HG02763 (cell line): ENCODE measurements around the gene CAD.
"Not testable (repeated sequence)": the region's sequence is repeated elsewhere in the genome, so short reads cannot be mapped to it uniquely, and the experiment has no call there.

ENCODE experiments used
- ATAC-seq: cut with Tn5 transposase; IDR thresholded peaks from one replicate; pipeline ENCODE4 v1.9.1; 2021; ENCODE audit warnings: mild to moderate bottlenecking, moderate library complexity; ENCODE audit not compliant: unreplicated experiment

The CAD gene

DNA sequence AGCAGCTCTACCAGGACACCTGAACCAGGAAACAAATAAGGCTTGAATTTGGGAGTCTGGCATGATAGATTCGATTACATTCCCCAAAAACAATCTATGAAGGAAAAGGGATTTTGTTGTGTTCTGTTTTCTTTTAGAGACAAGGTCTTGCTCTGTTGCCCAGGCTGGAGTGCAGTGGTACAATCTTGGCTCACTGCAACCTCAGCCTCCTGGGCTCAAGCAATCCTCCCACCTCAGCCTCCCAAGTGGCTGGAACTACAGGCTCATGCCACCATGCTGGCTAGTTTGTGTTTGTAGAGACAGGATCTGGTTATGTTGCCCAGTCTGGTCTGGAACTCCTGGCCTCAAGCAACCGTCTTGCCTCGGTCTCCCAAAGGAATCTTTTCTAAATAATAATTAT, 19.1 kb upstream of the CAD start:
- not testable (repeated sequence) for ATAC-seq

DNA sequence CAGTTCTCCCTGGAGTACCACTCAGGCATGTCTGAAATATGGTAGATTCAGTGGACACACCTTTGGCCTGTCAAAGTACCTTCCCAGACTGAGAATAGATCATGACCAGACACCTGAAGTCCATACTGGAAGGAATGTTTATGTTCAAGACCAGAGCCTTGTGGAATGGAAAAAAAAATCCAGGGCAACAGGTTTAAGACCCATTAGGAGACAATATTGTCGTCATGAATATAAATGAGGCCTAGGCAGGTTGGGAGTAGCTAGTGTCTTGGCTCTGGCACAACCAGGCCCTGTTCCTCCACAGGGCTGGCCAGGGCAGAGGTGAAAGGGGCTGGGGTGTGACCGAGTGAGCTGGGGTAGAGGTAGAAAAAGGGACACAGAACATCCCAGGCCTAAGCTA, 18.5 kb upstream of the CAD start:
- no peak for ATAC-seq

DNA sequence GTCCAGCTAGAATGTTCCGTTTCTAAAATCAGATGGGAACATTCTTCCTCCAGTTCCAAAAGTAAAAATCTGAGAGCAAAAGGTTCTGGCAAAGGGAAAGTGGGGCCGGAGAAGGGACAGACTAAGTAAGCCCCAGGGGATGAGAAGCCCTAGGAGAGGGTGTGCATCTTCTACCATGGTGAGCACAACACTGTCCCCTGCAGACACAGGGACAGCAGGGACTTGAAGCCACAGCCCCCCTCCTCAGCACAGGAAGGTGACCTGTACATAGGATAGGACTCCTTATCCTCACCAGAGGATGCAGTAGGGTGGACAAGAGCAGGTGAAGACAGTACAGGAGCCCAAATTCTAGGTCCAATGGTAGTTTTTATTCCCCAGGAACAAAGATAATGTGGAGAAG, 17.9 kb upstream of the CAD start:
- ATAC-seq, result no peak

DNA sequence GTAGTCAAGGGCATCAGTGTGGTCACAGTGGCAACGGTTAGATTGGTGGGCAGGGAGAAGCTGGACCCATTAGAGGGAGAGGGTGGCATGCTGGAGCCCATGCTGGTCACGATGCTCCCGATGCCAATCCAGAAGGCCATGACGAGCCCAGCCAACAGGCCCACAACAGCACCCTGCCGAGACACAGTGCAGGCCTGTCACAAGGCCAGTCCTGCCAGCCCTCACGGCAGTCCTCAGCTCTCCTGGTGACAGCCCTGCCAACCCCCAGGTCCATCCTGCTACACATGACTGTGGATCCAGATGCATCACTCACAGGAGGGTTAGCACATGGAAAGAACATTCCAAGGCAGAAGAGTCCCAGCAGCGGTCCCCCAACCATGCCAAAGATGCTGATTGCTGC, 15.5 kb upstream of the CAD start:
- no peak for ATAC-seq

DNA sequence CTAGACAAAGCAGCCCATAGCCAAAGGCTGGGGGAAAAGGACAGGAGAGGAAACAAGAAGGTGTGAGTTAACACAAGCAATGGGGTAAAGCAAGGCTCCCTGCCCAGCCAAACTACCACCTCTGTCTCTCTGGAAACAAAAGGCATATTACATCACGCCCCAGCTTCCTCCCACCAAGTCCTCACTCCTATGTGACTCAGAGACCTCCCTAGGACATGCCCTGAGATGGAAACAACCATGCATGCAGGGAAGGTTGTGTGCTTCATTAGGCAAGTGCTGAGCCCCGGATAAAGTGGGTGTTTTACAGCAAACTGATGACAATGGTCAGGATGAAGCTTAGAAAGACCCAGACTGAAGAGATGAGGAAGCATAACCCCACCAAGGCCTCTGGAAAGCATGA, 14.3 kb upstream of the CAD start:
- no peak for ATAC-seq

GRCh38 chr2:27203741-27204140, 13.4 kb upstream of the CAD start:
- ATAC-seq, result no peak

- ATAC-seq, result no peak
These were observed 12.6 kb upstream of the CAD start for GRCh38 chr2:27204566-27204965.

- no peak for ATAC-seq
These were observed 12.0 kb upstream of the CAD start for GRCh38 chr2:27205206-27205605.

DNA sequence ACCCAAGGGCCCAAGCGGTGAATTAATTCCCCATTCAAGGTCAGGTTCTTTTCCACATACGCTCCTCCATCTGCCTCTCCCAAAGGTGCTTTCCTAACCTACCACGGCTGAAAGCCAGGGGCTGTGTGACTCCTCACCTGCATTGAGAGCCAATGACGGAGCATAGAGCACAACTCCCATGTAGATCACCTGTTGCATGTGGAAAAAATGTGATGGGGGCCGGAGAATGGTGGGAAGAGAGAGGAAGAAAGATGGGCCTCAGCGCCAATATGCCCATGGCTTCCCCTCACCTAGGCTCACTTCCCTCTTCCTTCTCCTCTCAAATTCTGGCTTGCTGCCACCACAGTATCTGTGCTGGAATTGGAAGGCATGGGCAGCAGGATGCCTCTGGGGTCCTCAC, 10.8 kb upstream of the CAD start:
- no peak for ATAC-seq

DNA sequence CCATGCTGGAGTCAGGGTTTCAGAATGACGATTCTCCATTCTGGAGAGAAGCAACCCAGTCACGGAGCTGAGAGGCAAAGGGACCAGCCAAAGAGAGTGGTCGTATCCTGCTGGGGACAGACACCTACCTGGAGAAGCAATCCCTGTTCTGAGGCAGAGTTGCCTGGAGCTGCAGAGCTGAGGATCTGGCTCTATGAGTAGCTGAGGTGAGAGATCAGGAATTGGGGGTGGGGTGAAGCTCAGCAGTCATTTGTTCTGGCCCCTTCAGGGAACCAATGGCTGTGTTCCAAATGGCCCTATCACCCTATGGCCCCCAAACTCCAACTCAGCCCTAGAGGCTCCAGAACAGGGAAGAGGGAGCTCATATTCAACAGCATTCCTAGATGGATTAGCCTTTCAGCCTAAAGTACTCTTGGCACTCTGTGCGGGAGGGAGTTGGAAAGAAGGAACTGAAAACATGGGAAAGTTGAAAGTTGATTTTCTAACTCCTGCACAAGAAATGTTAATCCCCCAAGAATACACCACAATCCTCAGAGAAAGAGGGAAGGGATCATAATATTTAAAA, 8.6 kb upstream of the CAD start:
- ATAC-seq, result no peak

- ATAC-seq, result no peak
These were observed 7.4 kb upstream of the CAD start for GRCh38 chr2:27209621-27210401.

- ATAC-seq, result peak; percentile 70
These were observed 5.8 kb upstream of the CAD start for GRCh38 chr2:27211241-27211942.

DNA sequence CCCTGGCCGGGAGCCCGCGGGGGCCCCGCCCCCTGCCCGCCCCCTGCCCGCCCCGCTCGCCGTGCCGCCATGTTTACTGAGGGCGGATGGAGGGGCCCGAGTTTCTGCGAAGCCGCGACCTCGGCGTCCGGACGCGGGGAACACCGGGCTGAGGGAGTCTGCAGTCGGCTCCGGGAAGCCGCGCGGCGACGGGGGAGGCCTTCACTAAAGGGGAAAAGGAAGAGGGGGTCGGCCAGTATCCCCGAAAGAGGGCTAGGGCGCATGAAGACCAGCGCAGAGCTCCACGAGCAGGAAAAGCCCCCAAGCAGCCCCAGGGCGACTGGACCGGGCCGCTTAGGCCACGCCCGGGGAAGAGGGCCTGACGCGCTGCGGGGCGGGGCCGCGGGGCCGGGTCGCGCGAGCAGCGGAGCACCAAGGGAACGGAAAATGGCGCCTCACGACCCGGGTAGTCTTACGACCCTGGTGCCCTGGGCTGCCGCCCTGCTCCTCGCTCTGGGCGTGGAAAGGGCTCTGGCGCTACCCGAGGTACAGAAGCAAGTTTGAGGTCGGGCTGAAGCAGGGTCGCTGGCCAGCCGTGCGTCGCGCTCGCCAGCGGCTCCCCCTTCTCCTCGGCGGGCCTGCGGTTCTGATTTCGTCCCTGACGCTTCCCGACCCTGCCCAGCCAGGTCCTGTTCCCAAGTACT, 5.1 kb upstream of the CAD start, which contains the start of the genes ATRAID and SLC5A6:
Gene ATRAID (plus strand): TSS at position 99 of the 683 bp plus-strand sequence. CDS start 328 bp downstream, at position 427.
Gene SLC5A6 (minus strand): TSS at position 326 of the 683 bp plus-strand sequence. CDS start 4,618 bp downstream, outside the sequence.
- ATAC-seq, result peak; percentile 81

GRCh38 chr2:27212626-27213471, 4.3 kb upstream of the CAD start:
- ATAC-seq, result no peak

- ATAC-seq, result no peak
These were observed 2.2 kb upstream of the CAD start for GRCh38 chr2:27214941-27215340.

GRCh38 chr2:27216416-27217137, 592 bp upstream of the CAD start:
- ATAC-seq, result no peak

- ATAC-seq, result no peak
These were observed 1.4 kb downstream of the CAD start for GRCh38 chr2:27218614-27219013.

- no peak for ATAC-seq
These were observed 1.9 kb downstream of the CAD start for GRCh38 chr2:27219091-27219490.

- no peak for ATAC-seq
These were observed 2.9 kb downstream of the CAD start for GRCh38 chr2:27220091-27220490.

GRCh38 chr2:27221166-27221565, 4.0 kb downstream of the CAD start:
- ATAC-seq, result no peak
